HG02678 (cell line): ENCODE results near the gene PARVA.

Experiments
- ATAC-seq: cut with Tn5 transposase; IDR thresholded peaks from one replicate; pipeline ENCODE4 v1.9.1; 2021; ENCODE audit warnings: mild to moderate bottlenecking, moderate library complexity; ENCODE audit not compliant: unreplicated experiment

The PARVA gene

GRCh38 chr11:12543596-12544415, 166.4 kb downstream of the PARVA start:
- no peak for ATAC-seq

GRCh38 chr11:12544986-12545775, 167.8 kb downstream of the PARVA start:
- no peak for ATAC-seq

GRCh38 chr11:12546122-12546521, 168.8 kb downstream of the PARVA start:
- ATAC-seq: no peak

GRCh38 chr11:12546660-12547059, 169.3 kb downstream of the PARVA start:
- ATAC-seq: no peak

- no peak for ATAC-seq
These were observed 170.7 kb downstream of the PARVA start for GRCh38 chr11:12547953-12548650.

GRCh38 chr11:12552692-12553091, 175.3 kb downstream of the PARVA start:
- no peak for ATAC-seq

GRCh38 chr11:12554122-12554521, 176.8 kb downstream of the PARVA start:
- no peak for ATAC-seq

- ATAC-seq: no peak
These were observed 178.8 kb downstream of the PARVA start for GRCh38 chr11:12556155-12556554.

- no peak for ATAC-seq
These were observed 179.5 kb downstream of the PARVA start for GRCh38 chr11:12556788-12557384.

GRCh38 chr11:12559011-12559410, 181.6 kb downstream of the PARVA start:
- ATAC-seq: no peak

- ATAC-seq: no peak
These were observed 183.0 kb downstream of the PARVA start for GRCh38 chr11:12560362-12560761.

GRCh38 chr11:12560861-12561260, 183.5 kb downstream of the PARVA start:
- no peak for ATAC-seq

- ATAC-seq: no peak
These were observed 186.6 kb downstream of the PARVA start for GRCh38 chr11:12564012-12564411.

GRCh38 chr11:12565406-12565805, 188.0 kb downstream of the PARVA start:
- ATAC-seq: no peak

GRCh38 chr11:12567746-12568460, 190.5 kb downstream of the PARVA start:
- no peak for ATAC-seq

GRCh38 chr11:12569499-12570425, 192.4 kb downstream of the PARVA start:
- ATAC-seq: no peak

- no peak for ATAC-seq
These were observed 196.5 kb downstream of the PARVA start for GRCh38 chr11:12573707-12574485.
